NCI-H446 (cell line): ENCODE data around the gene SEMA4G.

Experiments used
- DNase-seq, 2 experiments: peaks; one replicate each; lab custom pipeline; 2025; lab: John Stamatoyannopoulos, UW

SEMA4G gene

GRCh38 chr10:101007099-101007711 lies 37.9 kb downstream of the SEMA4G start:
- DNase-seq = no peak

GRCh38 chr10:101007915-101008822 lies 38.9 kb downstream of the SEMA4G start:
- DNase-seq = no peak

GRCh38 chr10:101008823-101009423 lies 39.6 kb downstream of the SEMA4G start:
- no peak for DNase-seq

GRCh38 chr10:101010329-101010728 lies 41.0 kb downstream of the SEMA4G start:
- DNase-seq = no peak

GRCh38 chr10:101011517-101012423 lies 42.5 kb downstream of the SEMA4G start:
- DNase-seq = no peak

GRCh38 chr10:101012525-101013364 lies 43.4 kb downstream of the SEMA4G start:
- peak; percentile 38 to 77 for DNase-seq

- no peak for DNase-seq
Measured at GRCh38 chr10:101013365-101013825, 44.1 kb downstream of the SEMA4G start.

- DNase-seq = peak; percentile 45 to 66
Measured at GRCh38 chr10:101014230-101014884, 45.1 kb downstream of the SEMA4G start.

- no peak for DNase-seq
Measured at GRCh38 chr10:101014966-101015581, 45.8 kb downstream of the SEMA4G start.

GRCh38 chr10:101015582-101015973 lies 46.3 kb downstream of the SEMA4G start:
- no peak for DNase-seq

GRCh38 chr10:101016814-101017213 lies 47.5 kb downstream of the SEMA4G start:
- DNase-seq = no peak

- no peak for DNase-seq
Measured at GRCh38 chr10:101018118-101018599, 48.9 kb downstream of the SEMA4G start.

- peak in 1 of 2 experiments; percentile 52 for DNase-seq
Measured at GRCh38 chr10:101018600-101019439, 49.5 kb downstream of the SEMA4G start.
